ENCODE results near the gene OR52M1.
"Not testable (repeated sequence)": the region's sequence is repeated elsewhere in the genome, so short reads cannot be mapped to it uniquely, and the experiment has no call there.

OR52M1 gene

DNA sequence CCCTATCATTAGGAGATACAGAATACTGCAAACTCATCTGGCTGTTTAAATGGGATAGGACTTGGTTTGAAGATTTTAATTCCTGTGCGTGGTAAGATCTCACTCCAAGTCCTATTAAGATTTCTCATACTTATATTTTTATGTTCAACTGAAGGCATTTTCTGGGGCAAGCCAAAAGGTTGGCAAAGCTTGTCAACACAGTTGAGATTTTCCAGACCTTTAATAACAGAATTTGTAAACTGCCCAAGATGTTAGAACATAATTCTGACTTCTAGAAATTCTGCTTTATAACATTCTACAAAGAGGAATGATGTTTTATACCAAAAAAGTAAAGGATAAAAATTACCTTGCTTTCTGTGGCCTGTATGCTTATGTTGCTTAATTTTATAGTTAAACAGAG, 30.8 kb upstream of the OR52M1 start:
- no peak overlapping the region for H3K4me3 ChIP-seq
- TF ChIP-seq, protein P1, sequence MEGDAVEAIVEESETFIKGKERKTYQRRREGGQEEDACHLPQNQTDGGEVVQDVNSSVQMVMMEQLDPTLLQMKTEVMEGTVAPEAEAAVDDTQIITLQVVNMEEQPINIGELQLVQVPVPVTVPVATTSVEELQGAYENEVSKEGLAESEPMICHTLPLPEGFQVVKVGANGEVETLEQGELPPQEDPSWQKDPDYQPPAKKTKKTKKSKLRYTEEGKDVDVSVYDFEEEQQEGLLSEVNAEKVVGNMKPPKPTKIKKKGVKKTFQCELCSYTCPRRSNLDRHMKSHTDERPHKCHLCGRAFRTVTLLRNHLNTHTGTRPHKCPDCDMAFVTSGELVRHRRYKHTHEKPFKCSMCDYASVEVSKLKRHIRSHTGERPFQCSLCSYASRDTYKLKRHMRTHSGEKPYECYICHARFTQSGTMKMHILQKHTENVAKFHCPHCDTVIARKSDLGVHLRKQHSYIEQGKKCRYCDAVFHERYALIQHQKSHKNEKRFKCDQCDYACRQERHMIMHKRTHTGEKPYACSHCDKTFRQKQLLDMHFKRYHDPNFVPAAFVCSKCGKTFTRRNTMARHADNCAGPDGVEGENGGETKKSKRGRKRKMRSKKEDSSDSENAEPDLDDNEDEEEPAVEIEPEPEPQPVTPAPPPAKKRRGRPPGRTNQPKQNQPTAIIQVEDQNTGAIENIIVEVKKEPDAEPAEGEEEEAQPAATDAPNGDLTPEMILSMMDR (IDR thresholded peaks at IDR 0.05): no peak
- no peak overlapping the region for H3K27ac ChIP-seq
- no peak for DNase-seq (ENCODE audit: low spot score)

DNA sequence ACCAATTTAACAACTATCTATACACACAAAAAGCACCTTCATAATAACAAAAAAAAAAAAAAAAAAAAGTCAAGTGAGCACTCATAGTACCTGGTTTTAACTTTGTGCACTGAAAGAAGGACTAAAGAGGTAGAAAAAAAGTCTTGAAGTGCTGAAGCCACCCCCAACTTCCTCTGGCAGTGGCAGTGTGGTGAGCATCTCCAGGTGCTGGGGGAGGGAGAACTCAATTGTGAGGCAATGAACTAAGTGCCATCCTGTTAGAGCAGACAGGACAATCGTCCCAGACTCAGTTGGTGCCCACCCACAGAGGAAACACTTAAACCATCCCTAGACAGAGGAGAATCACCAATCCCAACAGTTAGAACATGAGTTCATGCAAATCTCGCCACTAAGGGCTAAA, 22.7 kb upstream of the OR52M1 start:
- TF ChIP-seq, protein P1 (IDR thresholded peaks at IDR 0.05): no peak
- H3K4me3 ChIP-seq: no peak overlapping the region
- H3K27ac ChIP-seq: no peak overlapping the region
- DNase-seq (ENCODE audit: low spot score): no peak

DNA sequence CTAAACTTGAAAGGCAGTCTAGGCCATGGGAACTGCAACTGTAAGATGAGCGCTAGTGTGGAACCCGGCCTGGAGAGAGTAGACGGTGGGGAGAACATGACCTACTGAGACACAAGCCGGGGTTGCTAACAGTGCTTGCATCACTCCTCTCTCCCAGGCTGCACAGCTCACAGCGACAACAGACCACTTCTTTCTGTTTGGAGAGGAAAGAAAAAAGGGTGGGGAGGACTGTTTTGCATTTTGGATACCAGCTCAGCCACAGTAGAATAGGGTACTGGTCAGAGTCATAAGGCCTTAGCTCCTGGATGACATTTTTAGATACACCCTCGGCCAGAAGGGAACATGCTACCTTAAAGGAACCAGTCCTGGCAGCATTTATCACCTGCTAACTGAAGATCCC, 22.2 kb upstream of the OR52M1 start:
- Histone ChIP-seq H3K27ac (no peak overlapping the region), H3K4me3 (no peak overlapping the region)
- DNase-seq (ENCODE audit: low spot score): no peak
- TF ChIP-seq, protein P1 (IDR thresholded peaks at IDR 0.05): no peak

DNA sequence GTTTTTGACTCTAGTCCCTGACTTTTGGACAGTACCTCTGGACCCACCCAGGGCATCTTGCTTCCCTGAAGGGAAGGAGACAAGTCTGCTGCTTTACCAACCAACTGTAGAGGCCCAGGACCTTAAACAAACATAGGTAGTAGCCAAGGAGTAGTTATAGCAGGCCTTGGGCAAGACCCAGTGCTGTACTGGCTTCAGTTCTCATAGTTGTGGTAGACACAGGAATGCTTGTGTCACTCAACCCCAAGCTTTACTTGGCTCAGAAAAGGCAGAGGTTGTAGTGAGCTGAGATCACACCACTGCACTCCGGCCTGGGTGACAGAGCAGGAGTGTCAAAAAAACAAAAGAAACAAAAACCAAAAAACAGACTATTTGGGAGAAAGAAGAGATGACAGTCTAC, 21.3 kb upstream of the OR52M1 start:
- H3K4me3 ChIP-seq: no peak overlapping the region
- H3K27ac ChIP-seq: no peak overlapping the region
- DNase-seq (ENCODE audit: low spot score): no peak
- TF ChIP-seq, protein P1 (IDR thresholded peaks at IDR 0.05): no peak

DNA sequence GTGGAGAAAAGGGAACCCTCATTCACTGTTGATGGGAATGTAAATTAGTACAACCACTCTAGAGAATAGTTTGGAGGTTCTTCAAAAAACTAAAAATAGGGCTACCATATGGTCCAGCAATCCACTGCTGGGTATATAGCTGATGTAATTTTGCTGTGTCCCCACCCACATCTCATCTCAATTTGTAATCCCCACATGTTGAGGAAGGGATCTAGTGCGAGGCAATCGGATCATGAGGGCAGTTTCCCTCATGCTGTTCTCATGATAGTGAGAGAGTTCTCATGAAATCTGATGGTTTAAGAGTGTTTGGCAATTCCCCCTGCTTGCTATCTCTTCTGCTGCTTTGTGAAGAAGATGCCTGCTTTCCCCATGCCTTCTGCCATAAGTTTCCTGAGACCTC, 17.1 kb upstream of the OR52M1 start:
- TF ChIP-seq, protein P1 (IDR thresholded peaks at IDR 0.05): no peak
- no peak overlapping the region for H3K27ac ChIP-seq
- no peak for DNase-seq (ENCODE audit: low spot score)
- no peak overlapping the region for H3K4me3 ChIP-seq

DNA sequence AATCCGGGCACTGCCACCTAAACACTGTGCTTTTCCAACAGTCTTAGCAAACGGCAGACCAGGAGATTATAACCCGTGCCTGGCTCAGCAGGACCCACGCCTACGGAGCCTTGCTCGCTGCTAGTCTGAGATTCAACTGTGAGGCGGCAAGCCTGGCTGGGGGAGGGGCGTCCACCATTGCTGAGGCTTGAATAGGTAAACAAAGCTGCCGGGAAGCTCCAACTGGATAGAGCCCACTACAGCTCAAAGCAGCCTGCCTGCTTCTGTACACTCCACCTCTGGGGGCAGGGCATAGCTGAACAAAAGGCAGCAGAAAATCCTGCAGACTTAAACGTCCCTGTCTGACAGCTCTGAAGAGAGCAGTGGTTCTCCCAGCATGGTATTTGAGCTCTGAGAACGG, 13.3 kb upstream of the OR52M1 start:
- not testable (repeated sequence) for H3K27ac ChIP-seq; DNase-seq (ENCODE audit: low spot score); H3K4me3 ChIP-seq

DNA sequence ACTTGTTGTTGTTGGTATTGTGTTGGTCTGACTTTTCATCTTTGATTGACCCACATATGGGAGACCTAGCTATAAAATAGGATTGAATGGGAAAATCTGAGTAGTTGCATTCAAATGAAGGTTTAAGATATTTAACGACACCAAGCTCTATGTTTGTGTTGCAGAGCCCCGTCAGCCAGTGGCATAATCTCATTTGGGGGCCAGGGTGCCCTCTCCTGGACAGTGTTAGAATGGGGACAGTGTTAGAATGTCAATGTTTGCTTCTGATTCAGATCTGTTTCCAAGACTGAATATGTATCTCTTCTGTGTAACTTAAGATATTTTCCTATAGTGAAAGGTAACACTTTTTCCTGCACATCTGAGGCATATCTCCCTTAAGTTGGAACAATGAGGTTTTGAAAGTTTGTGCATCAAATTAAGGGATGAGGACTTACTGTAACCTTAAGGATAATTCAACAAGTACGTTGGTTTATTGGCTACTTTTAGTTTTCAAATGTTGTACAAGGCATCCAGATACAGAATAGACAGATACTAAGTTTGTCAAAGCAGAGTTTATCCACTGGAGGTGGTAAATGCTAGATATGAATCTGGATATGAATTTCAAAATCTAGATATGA, 5.3 kb upstream of the OR52M1 start:
- Histone ChIP-seq H3K27ac (no peak overlapping the region), H3K4me3 (no peak overlapping the region)
- DNase-seq (ENCODE audit: low spot score): no peak
- TF ChIP-seq, protein P1 (IDR thresholded peaks at IDR 0.05): peak; percentile 43

DNA sequence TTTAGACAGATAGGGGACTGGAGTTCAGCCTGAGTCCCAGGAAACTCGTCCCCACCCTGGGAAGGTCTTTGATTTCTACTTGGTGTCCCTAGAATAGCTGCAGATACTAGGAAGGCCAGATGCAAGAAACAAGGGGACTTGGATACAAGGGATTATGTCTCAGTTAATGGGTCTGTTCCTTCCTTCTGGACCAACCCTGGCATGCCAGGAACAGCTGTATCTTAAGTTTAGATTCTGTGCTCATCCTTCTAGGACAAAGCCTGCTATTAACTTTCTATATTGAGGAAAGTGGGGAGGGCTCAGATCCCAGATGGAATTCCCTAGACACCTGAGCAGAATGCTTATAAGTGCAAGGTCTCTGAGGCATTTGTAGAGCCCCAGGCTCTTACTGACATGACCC, 3.9 kb upstream of the OR52M1 start:
- DNase-seq (ENCODE audit: low spot score): no peak
- no peak overlapping the region for H3K4me3 ChIP-seq
- no peak overlapping the region for H3K27ac ChIP-seq
- TF ChIP-seq, protein P1 (IDR thresholded peaks at IDR 0.05): no peak

All from coronary artery (tissue), 2 donors.